ENCODE data around the gene KDM5B. TPM values are rescaled to one million over a fixed set of nuclear protein-coding genes. Genes with fewer than 3 reads are reported as not detected.

Gene KDM5B
- total and polyA plus RNA-seq, 12 donors, result 11.7 to 75.1 (median 41.4) TPM

GRCh38 chr1:202811296-202812175 is 3.3 kb upstream of the KDM5B start:
- Histone ChIP-seq H3K4me3 (peak overlapping the region in 3 of 4 donors; percentile 20 to 80 (median 66)), H3K36me3 (replicated peaks in 1 of 2) (no peaks in the 10 kb centered on the region), H3K27me3 (no peaks in the 10 kb centered on the region), H3K9me3 (replicated peaks in 1 of 3) (no peaks in the 10 kb centered on the region), H3K27ac (peak overlapping the region in 2 of 5 donors; percentile 61 to 83), H3K4me1 (replicated peaks in 1 of 2) (peaks cover 8 to 9% of the 10 kb centered on the region in 2 donors)
- 8 to 13% (median 10%) methylated on average over 29 to 43 of the region's 43 CpGs for WGBS, 4 donors
- TF ChIP-seq POLR2A (IDR thresholded peaks at IDR 0.05) (no peak), CTCF (IDR thresholded peaks at IDR 0.05) (peak in 1 of 6 experiments; percentile 3)
- intact Hi-C loops (cut with DNase I), result no loop called here
- peak in 6 of 7 donors; percentile 15 to 52 (median 31) for DNase-seq

GRCh38 chr1:202810615-202811295 is 2.5 kb upstream of the KDM5B start, which contains the start of gene PCAT6:
TSS of gene PCAT6 (plus strand) at chr1:202810954.
- TF ChIP-seq POLR2A (IDR thresholded peaks at IDR 0.05) (peak; percentile 45 to 84), CTCF (IDR thresholded peaks at IDR 0.05) (no peak)
- H3K4me1 ChIP-seq (replicated peaks in 1 of 2), result peaks cover 16 to 17% of the 10 kb centered on the region in 2 donors
- H3K4me3 ChIP-seq, result peak within 1 kb of the TSS; percentile 20 to 80 (median 57)
- WGBS, 4 donors, result 0% methylated on average over 4 to 53 of the region's 53 CpGs
- H3K27ac ChIP-seq, result peak within 1 kb of the TSS; percentile 53 to 83 (median 61)
- H3K27me3 ChIP-seq, result no peaks in the 10 kb centered on the region
- intact Hi-C loops (cut with DNase I), result no loop called here
- peak; percentile 94 to 98 (median 96) for DNase-seq
- no peaks in the 10 kb centered on the region for H3K9me3 ChIP-seq (replicated peaks in 1 of 3)
- H3K36me3 ChIP-seq (replicated peaks in 1 of 2), result no peaks in the 10 kb centered on the region

- H3K27ac ChIP-seq, result peak overlapping the region; percentile 53 to 83 (median 61)
- TF ChIP-seq CTCF (IDR thresholded peaks at IDR 0.05), result no peak
- TF ChIP-seq POLR2A (IDR thresholded peaks at IDR 0.05), result no peak
- H3K4me1 ChIP-seq (replicated peaks in 1 of 2), result peaks cover 19 to 22% of the 10 kb centered on the region in 2 donors
- DNase-seq, result no peak
- peak overlapping the region; percentile 20 to 80 (median 57) for H3K4me3 ChIP-seq
- H3K27me3 ChIP-seq, result no peaks in the 10 kb centered on the region
- intact Hi-C loops (cut with DNase I), result no loop called here
- 5 to 9% (median 6%) methylated on average over 13 of the region's 13 CpGs for WGBS, 4 donors
- H3K36me3 ChIP-seq (replicated peaks in 1 of 2), result no peaks in the 10 kb centered on the region
- no peaks in the 10 kb centered on the region for H3K9me3 ChIP-seq (replicated peaks in 1 of 3)
Measured at GRCh38 chr1:202810193-202810614, 2.0 kb upstream of the KDM5B start.

- TF ChIP-seq CTCF (IDR thresholded peaks at IDR 0.05) (no peak), POLR2A (IDR thresholded peaks at IDR 0.05) (no peak)
- H3K27ac ChIP-seq, result peak overlapping the region in 1 of 5 donors; percentile 81
- peak overlapping the region in 1 of 4 donors; percentile 66 for H3K4me3 ChIP-seq
- intact Hi-C loops (cut with DNase I), result no loop called here
- H3K36me3 ChIP-seq (replicated peaks in 1 of 2), result no peaks in the 10 kb centered on the region
- DNase-seq, result no peak
- no peaks in the 10 kb centered on the region for H3K9me3 ChIP-seq (replicated peaks in 1 of 3)
- WGBS, 4 donors, result 68 to 71% (median 71%) methylated on average over 15 of the region's 15 CpGs
- H3K4me1 ChIP-seq (replicated peaks in 1 of 2), result peaks cover 19 to 28% of the 10 kb centered on the region in 2 donors
- no peaks in the 10 kb centered on the region for H3K27me3 ChIP-seq
Measured at GRCh38 chr1:202809597-202810159, 1.5 kb upstream of the KDM5B start.
